ENCODE data around the gene ITM2C. TPM values are rescaled to one million over a fixed set of nuclear protein-coding genes. Genes with fewer than 3 reads are reported as not detected.

Gene ITM2C
- polyA plus RNA-seq, 1 donor: 138 TPM

DNA sequence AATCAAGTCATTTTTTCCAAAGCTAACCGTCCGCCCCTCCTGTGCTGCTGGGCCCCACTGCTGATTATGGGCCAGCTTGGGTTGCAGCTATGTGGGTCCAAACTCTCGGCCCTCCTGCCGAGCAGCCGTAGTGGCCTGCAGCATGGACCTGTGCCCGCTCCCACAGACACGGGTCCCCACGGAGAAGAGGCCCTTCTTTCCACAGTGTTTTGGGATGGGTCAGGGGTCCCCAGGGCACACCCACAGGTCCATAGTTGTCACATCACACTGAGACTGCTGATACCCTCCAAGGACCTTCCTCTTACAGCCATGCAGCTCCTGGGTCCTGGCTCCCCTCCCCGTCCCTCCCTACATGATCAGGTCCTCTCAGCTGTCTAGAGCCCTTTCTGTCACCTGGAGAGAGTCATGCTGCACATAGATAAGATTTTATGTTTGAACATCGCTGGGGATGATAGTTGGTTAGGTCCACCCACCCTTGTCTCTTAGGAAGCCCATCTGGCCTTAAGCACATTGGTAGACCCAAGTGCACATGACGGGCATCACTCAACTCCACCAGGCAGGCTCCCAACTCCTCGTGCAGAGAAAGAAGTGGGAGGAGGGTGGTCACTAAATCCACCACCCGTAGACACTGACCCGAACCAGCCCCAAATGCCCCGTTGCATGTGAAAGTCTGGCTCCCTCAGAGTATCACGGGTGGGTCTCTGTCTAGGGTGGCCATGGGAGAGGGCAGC lies 42.8 kb downstream of the ITM2C start:
- DNase-seq (ENCODE audit: low read depth): no peak

- no peak for DNase-seq (ENCODE audit: low read depth)
These were observed 43.4 kb downstream of the ITM2C start for GRCh38 chr2:230908092-230908594.

DNA sequence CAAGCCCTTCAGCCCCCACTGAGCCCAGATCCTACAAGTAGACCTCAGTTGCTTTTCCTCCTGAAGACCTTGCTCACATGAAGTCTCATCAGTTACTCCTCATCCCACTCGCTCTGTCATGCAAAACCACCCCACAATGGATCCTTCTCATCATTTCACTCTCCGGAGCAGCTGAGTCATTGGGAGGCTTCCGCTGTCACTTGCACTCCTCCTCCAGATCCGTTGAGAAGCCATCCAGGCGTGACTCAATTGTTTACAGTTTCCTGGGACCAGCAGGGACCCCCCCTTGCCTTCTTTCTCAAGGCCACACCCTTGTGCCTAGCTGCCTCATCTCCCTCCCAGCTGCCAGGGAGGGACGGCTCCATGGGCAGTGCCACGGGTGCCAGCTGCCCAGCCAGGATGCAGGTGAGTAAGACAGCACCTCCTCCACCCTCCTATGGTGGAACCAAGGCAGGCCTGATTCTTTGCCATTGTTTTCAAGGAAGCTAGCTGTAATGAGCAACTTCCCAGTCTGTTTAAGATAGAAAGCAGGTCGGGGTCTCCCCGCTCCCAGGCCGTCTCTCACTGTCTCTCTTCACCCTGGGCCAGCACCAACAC lies 44.0 kb downstream of the ITM2C start:
- no peak for DNase-seq (ENCODE audit: low read depth)

DNA sequence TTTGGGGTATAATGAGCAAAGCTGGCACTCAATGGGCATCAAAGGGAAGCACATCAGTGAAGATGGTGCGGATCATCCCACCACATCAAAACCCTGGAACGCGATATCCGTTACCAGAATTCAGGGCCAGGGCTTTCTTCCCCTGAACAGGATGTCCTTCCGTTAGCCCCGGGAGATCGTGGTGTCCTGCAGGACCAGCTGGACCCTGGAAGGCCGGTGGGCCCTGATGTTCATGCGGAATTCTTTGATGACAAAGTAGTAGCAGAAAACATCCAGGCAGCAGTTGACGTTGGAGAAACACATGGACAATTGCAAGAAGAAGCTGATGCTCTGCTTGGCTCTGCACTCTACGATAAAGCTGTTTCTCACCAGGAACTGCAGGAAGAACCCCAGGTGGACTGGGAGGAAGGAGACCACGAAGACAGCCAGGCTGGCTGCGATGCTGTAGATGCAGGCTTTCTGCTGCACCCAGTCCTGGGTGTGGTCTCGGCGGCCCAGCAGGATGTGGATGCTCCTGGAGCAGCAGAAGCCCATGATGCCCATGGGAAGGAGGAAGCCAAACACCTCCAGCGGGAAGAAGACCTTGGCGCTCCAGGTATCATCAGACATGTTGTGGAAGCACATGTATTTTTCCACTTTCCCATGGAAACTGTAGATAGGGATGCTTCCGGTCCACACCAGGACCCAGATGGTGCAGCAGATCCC lies 45.3 kb downstream of the ITM2C start:
- no peak for DNase-seq (ENCODE audit: low read depth)

- DNase-seq (ENCODE audit: low read depth): no peak
These were observed 45.9 kb downstream of the ITM2C start for GRCh38 chr2:230910546-230911177.

DNA sequence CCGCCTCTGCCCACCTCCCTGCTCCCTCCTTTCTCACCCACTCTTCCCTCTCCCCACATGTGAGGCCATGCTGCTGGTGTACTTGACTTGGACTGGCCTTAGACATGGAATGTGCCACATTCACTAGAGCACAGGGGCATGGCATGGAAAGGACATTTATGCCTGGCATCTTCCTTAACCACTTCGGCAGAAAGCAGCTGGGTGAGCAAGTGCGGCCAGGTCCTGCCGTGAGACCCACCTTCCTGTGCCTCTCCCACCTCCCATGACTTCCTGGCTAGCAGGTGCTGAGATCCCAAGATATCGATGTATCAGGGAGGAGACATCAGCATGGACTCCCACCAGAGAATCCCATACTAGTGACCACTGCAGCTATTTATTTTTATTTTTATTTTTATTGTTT lies 47.3 kb downstream of the ITM2C start:
- no peak for DNase-seq (ENCODE audit: low read depth)

DNA sequence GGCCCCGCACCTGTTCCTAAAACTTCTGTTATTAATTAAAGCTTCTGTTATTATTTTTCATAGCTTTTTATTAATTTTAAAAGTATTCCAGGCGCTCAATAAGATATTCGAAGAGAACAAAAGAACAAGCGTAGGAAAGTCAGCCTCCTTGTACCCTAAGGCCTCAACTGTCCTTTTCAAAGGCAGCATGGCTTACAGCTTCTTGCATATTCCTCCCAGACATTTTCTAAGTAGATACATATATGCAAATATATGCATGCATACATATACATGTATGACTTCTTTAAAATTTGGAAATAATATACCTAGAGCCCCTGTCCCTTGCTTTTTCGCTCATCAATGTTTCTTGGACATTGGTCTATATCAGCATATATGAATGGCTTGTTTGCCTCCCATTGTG lies 48.0 kb downstream of the ITM2C start:
- no peak for DNase-seq (ENCODE audit: low read depth)

DNA sequence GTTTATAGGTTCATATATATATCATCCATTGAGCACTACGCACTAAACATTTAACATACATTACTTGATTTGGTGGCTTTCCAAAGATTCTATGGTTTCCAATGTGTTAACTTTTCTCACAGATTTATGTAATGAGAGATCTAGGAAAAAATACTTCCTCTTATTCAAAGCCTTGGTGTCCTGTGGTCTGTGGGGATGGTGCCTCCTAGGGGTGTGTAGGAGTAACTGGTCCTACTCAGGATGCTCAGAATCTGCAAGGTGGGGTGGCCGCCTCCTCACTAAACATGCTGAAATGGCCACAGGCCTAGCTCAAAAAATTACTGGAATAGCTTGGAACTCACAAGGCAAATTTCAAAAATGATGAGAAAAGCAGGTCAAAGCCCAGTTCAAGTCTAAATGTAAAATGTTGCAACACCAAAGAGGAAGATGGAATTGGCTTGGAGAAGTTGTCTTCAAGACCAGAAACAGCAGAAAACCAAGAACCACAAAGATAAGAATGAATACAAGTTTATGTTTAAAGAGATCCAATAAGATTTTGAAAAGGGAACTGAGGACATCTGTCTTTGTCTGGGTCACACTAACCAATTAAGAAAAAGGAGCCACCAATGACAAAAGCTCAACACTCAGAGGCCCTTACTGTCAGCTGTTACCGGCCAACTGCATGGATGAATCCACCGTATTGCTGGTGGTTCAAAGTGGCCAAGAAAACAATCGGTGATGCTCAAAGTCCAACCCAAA lies 48.8 kb downstream of the ITM2C start:
- peak; percentile 19 for DNase-seq (ENCODE audit: low read depth)

GRCh38 chr2:230914886-230915285 lies 50.1 kb downstream of the ITM2C start:
- DNase-seq (ENCODE audit: low read depth): no peak

GRCh38 chr2:230915319-230915718 lies 50.6 kb downstream of the ITM2C start:
- DNase-seq (ENCODE audit: low read depth): no peak

GRCh38 chr2:230916218-230916617 lies 51.5 kb downstream of the ITM2C start:
- DNase-seq (ENCODE audit: low read depth): no peak

DNA sequence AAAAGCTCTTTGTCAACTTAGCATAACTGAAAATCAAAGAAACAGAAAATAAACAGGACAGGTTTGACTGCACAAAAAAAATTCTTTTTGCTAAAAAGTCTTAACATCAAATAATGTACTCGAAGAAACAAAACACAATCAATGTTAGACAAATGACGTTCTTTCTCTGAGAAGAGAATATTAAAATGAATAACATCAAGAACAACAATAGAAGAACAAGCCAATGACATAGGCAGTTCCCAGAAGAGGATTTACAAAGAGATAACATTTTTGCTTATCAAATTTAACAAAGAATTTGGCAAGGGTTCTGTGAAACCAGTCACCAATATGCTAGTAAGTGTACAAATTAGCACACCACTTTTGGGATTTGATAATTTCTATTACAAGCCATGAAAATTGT lies 54.5 kb downstream of the ITM2C start:
- no peak for DNase-seq (ENCODE audit: low read depth)

DNA sequence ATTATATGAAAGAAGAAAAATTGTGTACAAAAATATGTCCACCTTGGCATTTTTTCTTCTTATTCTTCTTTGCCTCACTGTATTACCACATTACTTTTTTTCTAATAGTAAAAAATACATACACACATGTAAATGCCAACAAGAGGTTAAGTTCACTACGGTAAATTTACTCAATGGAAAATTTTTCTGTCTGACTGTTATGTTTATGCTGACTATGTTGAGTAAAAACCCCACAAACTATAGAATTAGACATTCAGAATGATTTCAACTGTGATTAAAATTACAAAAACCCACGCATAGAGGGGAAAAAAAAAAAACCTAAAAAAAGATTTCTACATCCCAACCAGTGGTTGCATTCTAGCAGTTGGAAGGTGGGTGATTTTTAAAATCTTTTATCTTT lies 54.9 kb downstream of the ITM2C start:
- no peak for DNase-seq (ENCODE audit: low read depth)

DNA sequence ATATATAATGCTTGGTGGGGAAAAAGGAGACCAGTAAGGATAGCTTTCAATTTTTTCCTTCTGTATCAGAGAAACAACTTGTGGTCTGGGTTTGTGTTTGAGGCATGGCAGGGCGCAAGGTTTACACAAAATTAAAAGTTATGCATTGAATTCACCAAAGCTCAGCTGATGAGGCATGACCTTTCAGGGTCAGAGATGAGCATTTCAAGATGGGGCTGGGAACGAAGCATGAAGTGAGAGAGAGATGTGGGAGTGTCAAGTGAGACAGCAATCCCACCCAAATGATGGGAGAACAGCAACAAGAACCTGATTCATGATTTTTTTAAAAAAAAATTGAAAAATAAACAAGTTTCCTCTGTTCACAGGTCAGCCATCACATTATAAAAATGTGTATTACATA lies 55.4 kb downstream of the ITM2C start:
- no peak for DNase-seq (ENCODE audit: low read depth)

DNA sequence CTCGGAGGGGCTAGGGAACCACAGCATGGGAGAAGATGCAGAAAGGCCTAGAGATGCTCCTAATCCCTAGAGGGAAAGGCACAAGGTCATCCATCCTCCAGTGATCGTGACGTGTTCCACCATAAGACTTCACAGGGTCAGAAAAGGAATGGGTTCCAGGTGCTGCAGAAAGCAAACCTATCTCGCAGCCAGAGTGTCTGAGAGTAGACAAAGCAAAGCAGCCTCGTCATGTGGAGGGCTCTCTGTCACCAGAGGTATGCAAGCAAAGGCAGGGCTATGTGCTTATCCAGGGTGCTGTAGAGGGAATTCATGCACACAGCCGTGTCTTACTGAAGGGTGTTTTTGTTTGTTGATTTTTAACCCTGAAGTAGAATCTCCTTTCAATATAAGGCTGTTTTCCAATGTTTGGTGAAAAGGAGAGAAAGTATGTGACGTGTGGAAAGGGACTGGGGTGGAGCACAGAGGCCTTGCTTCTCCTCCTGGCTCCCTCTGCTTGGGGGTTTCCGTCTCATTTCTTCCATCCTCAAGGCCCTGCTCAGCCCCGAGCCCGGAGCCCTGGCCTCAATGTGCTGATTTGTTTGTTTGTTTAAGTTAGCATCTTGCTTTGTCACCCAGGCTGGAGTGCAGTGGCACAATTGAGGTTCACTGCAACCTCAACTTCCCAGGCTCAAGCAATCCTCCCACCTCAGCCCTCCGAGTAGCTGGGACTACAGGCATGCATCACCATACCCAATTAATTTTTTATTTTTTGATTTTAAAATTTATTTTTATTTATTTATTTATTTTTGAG lies 57.3 kb downstream of the ITM2C start:
- DNase-seq (ENCODE audit: low read depth): no peak

DNA sequence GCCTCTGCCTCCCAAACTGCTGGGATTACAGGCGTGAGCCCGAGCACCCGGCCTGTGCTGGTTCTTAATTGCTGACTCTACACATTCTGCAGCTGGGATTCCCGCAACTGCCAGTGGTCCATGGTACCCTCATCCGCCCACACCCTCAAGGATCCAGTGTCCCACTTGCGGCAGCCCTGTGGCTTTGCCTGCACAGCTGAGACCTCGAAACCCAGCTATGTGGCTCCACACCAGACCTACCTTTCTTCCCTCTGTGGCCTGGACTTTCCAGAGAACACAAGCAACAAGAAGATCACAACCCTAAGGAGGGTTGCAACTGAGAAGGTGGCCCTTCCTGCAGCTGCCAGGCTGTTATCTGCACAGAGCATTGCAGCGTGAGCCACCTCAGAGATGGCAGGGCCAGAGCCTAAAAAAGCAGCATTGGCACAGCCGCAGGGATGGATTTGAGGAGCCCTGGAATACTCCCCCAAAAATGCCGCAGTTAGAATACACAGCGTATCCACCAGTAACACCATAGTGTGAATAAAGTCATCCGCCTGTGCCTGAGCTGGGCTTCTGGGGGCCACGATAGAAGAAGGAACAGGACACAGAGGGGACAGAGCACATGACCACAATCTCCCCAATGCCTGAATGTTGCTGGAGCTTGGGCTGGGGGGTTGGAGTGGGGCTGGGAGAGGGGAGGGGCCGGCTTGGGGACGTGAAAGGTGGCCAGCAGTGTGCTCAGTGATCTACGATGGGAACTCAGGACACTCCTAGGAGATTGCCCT lies 58.4 kb downstream of the ITM2C start:
- no peak for DNase-seq (ENCODE audit: low read depth)

DNA sequence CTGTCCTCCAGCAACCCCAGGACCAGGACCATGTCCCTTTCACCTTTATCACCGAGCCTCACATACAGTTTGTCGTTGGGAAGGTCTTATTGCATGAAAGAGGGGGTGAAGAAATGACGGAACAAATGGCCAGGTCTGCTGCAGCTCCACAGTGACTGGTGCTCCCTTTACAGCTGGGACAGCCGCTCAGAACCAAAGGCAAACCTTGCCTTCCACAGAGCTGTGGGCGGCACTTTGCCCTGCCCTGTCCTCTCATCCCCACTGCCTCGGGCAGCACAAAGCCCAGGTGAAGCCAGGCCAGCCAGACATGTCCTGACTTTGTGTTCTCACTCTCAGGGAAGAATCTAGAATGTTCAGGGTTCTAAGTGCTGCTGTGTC lies 59.3 kb downstream of the ITM2C start:
- no peak for DNase-seq (ENCODE audit: low read depth)

- no peak for DNase-seq (ENCODE audit: low read depth)
These were observed 60.0 kb downstream of the ITM2C start, which contains the start of gene GPR55 for GRCh38 chr2:230924470-230925341. Gene GPR55 (minus strand): TSS chr2:230925242. CDS start chr2:230910962, 14,280 bp downstream.

GRCh38 chr2:230925443-230925878 lies 60.7 kb downstream of the ITM2C start:
- no peak for DNase-seq (ENCODE audit: low read depth)

Measured in forelimb muscle (tissue), 1 donor.